WTC11 (cell line): Measurements from ENCODE around the gene UCP3. TPM values are rescaled to one million over a fixed set of nuclear protein-coding genes. Genes with fewer than 3 reads are reported as not detected.

Experiments used
- ATAC-seq: fragments of 200-7000 bp; cut with Tn5 transposase; 2 replicates; pipeline ENCODE4 v1.10.0; 2021; ENCODE audit warnings: mild to moderate bottlenecking, moderate library complexity
- CTCF ChIA-PET: fragments of 300-600 bp; sonication (Branson Sonifier 250); formaldehyde crosslinking; loops from one replicate; lab custom pipeline; 2021; ENCODE audit warnings: antibody characterized with exemption; lab: Charles Lee
- POLR2A ChIA-PET: fragments of 350-600 bp; sonication (Branson Sonifier 250); formaldehyde crosslinking; loops from one replicate; lab custom pipeline; 2021; ENCODE audit warnings: antibody characterized with exemption; lab: Charles Lee
- DNase-seq: peaks from one replicate; pipeline ENCODE4 v3.0.0; 2021; ENCODE audit warnings: low spot score
- H3K27ac Mint-ChIP-seq: 2 replicates; pipeline ENCODE4 v1.8.0; 2021; ENCODE audit warnings: mixed read lengths
- H3K27me3 Mint-ChIP-seq: 2 replicates; pipeline ENCODE4 v1.8.0; 2021; ENCODE audit warnings: low read depth, mild to moderate bottlenecking, moderate library complexity, mixed read lengths
- H3K36me3 Mint-ChIP-seq: 2 replicates; pipeline ENCODE4 v1.8.0; 2021; ENCODE audit warnings: mixed read lengths
- H3K4me1 Mint-ChIP-seq: 2 replicates; pipeline ENCODE4 v1.8.0; 2022; ENCODE audit warnings: mixed read lengths
- H3K4me3 Mint-ChIP-seq: 2 replicates; pipeline ENCODE4 v1.8.0; 2021; ENCODE audit warnings: mild to moderate bottlenecking, moderate library complexity, mixed read lengths
- H3K9me3 Mint-ChIP-seq: 2 replicates; pipeline ENCODE4 v1.8.0; 2021; ENCODE audit warnings: mixed read lengths
- ARID4B ChIP-seq: sonication (generic); formaldehyde crosslinking; IDR thresholded peaks from 2 replicates; pipeline ENCODE4 v1.8.0; 2023; ENCODE audit warnings: missing genetic modification reagents, mild to moderate bottlenecking, borderline replicate concordance
- CBFB ChIP-seq: sonication (generic); formaldehyde crosslinking; IDR thresholded peaks from 2 replicates; pipeline ENCODE4 v1.8.1; 2022; ENCODE audit warnings: mild to moderate bottlenecking, low read depth, missing genetic modification reagents
- CREM ChIP-seq: sonication (generic); formaldehyde crosslinking; IDR thresholded peaks from 2 replicates; pipeline ENCODE4 v1.8.1; 2022; ENCODE audit warnings: mild to moderate bottlenecking, missing genetic modification reagents, moderate library complexity
- FOXP1 ChIP-seq: sonication (generic); formaldehyde crosslinking; IDR thresholded peaks from 2 replicates; pipeline ENCODE4 v1.8.0; 2022; ENCODE audit warnings: missing genetic modification reagents, mild to moderate bottlenecking, moderate library complexity, borderline replicate concordance
- JUN ChIP-seq: sonication (generic); formaldehyde crosslinking; IDR thresholded peaks from 2 replicates; pipeline ENCODE4 v1.8.0; 2023; ENCODE audit warnings: mild to moderate bottlenecking, missing genetic modification reagents
- KAT7 ChIP-seq: sonication (generic); formaldehyde crosslinking; IDR thresholded peaks from 2 replicates; pipeline ENCODE4 v1.8.1; 2023; ENCODE audit warnings: missing genetic modification reagents, mild to moderate bottlenecking, borderline replicate concordance
- NFE2L1 ChIP-seq: sonication (generic); formaldehyde crosslinking; IDR thresholded peaks from 2 replicates; pipeline ENCODE4 v1.8.1; 2023; ENCODE audit warnings: missing genetic modification reagents
- NFYB ChIP-seq: sonication (generic); formaldehyde crosslinking; conservative IDR thresholded peaks from 2 replicates; pipeline ENCODE4 v1.8.0; 2022; ENCODE audit warnings: low read depth, missing genetic modification reagents
- OVOL2 ChIP-seq: fragments of 250-450 bp; sonication (Bioruptor Pico); IDR thresholded peaks from 2 replicates; pipeline ENCODE4 v1.9.0; 2021; ENCODE audit warnings: mild to moderate bottlenecking, borderline replicate concordance
- ZBTB43 ChIP-seq: sonication (generic); formaldehyde crosslinking; IDR thresholded peaks from 2 replicates; pipeline ENCODE4 v1.8.1; 2023; ENCODE audit warnings: mild to moderate bottlenecking, missing genetic modification reagents
- ZNF121 ChIP-seq: sonication (generic); formaldehyde crosslinking; IDR thresholded peaks from 2 replicates; pipeline ENCODE4 v1.8.0; 2023; ENCODE audit warnings: missing genetic modification reagents
- ZNF263 ChIP-seq: sonication (generic); formaldehyde crosslinking; IDR thresholded peaks from 2 replicates; pipeline ENCODE4 v1.8.1; 2022; ENCODE audit warnings: low read depth, mild to moderate bottlenecking, moderate library complexity, missing genetic modification reagents
- ZNF425 ChIP-seq: fragments of 250-450 bp; sonication (Bioruptor Pico); conservative IDR thresholded peaks from 2 replicates; pipeline ENCODE4 v1.9.0; 2021; ENCODE audit warnings: mild to moderate bottlenecking
- total RNA-seq: library from RNA; stranded (reverse); gene quantifications from 3 replicates; pipeline ENCODE4 v1.2.3, GENCODE V29; 2021
- TF ChIP-seq, protein P1 (sequence below): sonication (generic); formaldehyde crosslinking; conservative IDR thresholded peaks from 2 replicates; pipeline ENCODE4 v1.8.1; 2023; ENCODE audit warnings: mild to moderate bottlenecking, low read depth, missing genetic modification reagents, moderate library complexity
- TF ChIP-seq, protein P2 (sequence below): sonication (generic); formaldehyde crosslinking; IDR thresholded peaks from 2 replicates; pipeline ENCODE4 v1.8.1; 2022; ENCODE audit warnings: missing genetic modification reagents, borderline replicate concordance

UCP3 gene
- total RNA-seq, 1 experiment from 2014 or later: 0.55 TPM

GRCh38 chr11:74037309-74037708 lies 28.4 kb upstream of the UCP3 start:
- H3K27me3 Mint-ChIP-seq: no peaks in the 10 kb centered on the region
- ChIA-PET CTCF (no interaction called here), POLR2A (no interaction called here)
- TF ChIP-seq ZBTB43 (CRISPR knock-in tag) (no peak), NFE2L1 (CRISPR knock-in tag) (no peak), OVOL2 (CRISPR knock-in tag) (no peak), JUN (CRISPR knock-in tag) (no peak), ZNF425 (CRISPR knock-in tag) (no peak), CREM (CRISPR knock-in tag) (no peak), NFYB (CRISPR knock-in tag) (no peak), ZNF121 (CRISPR knock-in tag) (no peak), CBFB (CRISPR knock-in tag) (no peak)
- TF ChIP-seq, protein P1, sequence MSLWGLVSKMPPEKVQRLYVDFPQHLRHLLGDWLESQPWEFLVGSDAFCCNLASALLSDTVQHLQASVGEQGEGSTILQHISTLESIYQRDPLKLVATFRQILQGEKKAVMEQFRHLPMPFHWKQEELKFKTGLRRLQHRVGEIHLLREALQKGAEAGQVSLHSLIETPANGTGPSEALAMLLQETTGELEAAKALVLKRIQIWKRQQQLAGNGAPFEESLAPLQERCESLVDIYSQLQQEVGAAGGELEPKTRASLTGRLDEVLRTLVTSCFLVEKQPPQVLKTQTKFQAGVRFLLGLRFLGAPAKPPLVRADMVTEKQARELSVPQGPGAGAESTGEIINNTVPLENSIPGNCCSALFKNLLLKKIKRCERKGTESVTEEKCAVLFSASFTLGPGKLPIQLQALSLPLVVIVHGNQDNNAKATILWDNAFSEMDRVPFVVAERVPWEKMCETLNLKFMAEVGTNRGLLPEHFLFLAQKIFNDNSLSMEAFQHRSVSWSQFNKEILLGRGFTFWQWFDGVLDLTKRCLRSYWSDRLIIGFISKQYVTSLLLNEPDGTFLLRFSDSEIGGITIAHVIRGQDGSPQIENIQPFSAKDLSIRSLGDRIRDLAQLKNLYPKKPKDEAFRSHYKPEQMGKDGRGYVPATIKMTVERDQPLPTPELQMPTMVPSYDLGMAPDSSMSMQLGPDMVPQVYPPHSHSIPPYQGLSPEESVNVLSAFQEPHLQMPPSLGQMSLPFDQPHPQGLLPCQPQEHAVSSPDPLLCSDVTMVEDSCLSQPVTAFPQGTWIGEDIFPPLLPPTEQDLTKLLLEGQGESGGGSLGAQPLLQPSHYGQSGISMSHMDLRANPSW (CRISPR knock-in tag): no peak
- TF ChIP-seq, protein P2, sequence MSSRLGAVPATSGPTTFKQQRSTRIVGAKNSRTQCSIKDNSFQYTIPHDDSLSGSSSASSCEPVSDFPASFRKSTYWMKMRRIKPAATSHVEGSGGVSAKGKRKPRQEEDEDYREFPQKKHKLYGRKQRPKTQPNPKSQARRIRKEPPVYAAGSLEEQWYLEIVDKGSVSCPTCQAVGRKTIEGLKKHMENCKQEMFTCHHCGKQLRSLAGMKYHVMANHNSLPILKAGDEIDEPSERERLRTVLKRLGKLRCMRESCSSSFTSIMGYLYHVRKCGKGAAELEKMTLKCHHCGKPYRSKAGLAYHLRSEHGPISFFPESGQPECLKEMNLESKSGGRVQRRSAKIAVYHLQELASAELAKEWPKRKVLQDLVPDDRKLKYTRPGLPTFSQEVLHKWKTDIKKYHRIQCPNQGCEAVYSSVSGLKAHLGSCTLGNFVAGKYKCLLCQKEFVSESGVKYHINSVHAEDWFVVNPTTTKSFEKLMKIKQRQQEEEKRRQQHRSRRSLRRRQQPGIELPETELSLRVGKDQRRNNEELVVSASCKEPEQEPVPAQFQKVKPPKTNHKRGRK (CRISPR knock-in tag): no peak
- no peak overlapping the region for H3K27ac Mint-ChIP-seq
- H3K4me1 Mint-ChIP-seq: no peaks in the 10 kb centered on the region
- peaks cover 10% of the 10 kb centered on the region; the same call in 1 of the 2 replicates for H3K36me3 Mint-ChIP-seq
- no peaks in the 10 kb centered on the region for H3K9me3 Mint-ChIP-seq
- DNase-seq: no peak
- no peak for ATAC-seq
- no peak overlapping the region for H3K4me3 Mint-ChIP-seq

DNA sequence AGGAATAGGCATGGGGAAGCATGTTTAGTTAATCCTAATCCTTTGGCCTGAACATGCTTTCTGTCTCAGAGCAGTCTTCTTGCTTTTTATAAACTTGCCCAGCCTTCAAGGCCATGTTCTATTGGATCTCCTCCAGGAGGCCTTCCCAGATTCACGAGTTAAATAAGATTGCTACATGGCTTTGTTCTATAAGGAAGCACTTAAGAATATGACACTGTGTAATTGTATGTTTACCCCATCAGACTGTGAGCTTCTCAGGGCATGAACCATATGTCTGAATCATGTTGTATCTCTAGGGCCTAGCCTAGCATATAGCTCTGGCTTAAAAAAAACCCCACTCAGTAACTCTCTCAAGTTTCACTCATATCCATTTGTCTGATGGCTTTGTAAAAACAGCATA lies 26.4 kb upstream of the UCP3 start:
- ChIA-PET POLR2A (no interaction called here), CTCF (no interaction called here)
- Mint-ChIP-seq H3K36me3 (no peaks in the 10 kb centered on the region; the same call in 1 of the 2 replicates), H3K27ac (no peak overlapping the region), H3K9me3 (no peaks in the 10 kb centered on the region), H3K27me3 (no peaks in the 10 kb centered on the region), H3K4me1 (no peaks in the 10 kb centered on the region), H3K4me3 (no peak overlapping the region)
- TF ChIP-seq ARID4B: no peak
- TF ChIP-seq KAT7 (CRISPR knock-in tag): no peak
- TF ChIP-seq FOXP1 (CRISPR knock-in tag): no peak
- TF ChIP-seq ZNF263 (CRISPR knock-in tag): no peak
- ATAC-seq (no peak), DNase-seq (no peak)
